Measurements from ENCODE around the gene DSPP.
A peak's percentile ranks its signal among the peaks of the same experiment; 100 is the strongest.

Gene DSPP

DNA sequence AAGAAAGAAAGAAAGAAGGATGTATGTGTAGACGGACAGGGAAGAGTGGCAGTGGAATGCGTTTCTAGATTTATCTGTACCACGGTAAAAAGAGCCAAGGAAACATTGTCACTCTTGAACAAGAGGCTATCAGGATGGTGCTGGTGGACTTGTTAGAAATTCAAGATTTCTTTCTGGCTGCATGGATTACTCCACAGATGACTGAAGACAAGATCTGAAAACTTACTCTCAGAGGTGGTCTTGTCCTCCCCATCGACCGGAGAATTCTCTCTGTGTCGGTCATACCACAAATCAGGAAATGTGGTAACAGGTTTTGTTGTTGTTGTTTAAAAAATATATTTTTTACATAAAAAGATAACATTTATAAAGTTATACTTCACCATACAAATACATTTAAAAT lies 11.8 kb downstream of the DSPP start:
- in situ Hi-C loops (cut with HindIII; ENCODE audit: low sequenced_read_pairs): no loop called here
- no peak for DNase-seq (ENCODE audit: low read depth, low spot score)
- H3K4me3 ChIP-seq (ENCODE audit: low read depth, low read length): no peak overlapping the region
- TF ChIP-seq, protein P1, sequence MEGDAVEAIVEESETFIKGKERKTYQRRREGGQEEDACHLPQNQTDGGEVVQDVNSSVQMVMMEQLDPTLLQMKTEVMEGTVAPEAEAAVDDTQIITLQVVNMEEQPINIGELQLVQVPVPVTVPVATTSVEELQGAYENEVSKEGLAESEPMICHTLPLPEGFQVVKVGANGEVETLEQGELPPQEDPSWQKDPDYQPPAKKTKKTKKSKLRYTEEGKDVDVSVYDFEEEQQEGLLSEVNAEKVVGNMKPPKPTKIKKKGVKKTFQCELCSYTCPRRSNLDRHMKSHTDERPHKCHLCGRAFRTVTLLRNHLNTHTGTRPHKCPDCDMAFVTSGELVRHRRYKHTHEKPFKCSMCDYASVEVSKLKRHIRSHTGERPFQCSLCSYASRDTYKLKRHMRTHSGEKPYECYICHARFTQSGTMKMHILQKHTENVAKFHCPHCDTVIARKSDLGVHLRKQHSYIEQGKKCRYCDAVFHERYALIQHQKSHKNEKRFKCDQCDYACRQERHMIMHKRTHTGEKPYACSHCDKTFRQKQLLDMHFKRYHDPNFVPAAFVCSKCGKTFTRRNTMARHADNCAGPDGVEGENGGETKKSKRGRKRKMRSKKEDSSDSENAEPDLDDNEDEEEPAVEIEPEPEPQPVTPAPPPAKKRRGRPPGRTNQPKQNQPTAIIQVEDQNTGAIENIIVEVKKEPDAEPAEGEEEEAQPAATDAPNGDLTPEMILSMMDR (IDR thresholded peaks at IDR 0.05; ENCODE audit: low read depth, low read length): no peak

DNA sequence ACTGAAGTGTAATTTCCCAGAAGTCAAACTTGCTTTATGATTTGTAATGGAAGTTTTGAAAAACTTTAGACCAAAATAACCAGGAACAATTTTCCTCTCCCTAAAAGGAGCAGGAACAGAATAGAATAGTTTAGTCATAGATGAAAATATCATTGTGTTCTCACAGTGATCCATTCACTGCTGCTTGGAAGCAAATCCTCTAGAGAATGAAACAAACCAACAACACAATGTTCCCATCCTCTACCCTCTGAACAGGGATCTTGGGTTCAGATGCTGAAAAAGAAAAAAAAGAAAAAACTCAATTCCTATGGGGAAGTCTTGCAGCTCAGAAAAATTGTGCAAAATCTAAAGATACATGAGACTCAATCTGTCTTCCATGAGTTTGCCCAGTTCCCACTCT lies 12.2 kb downstream of the DSPP start:
- no peak overlapping the region for H3K4me3 ChIP-seq (ENCODE audit: low read depth, low read length)
- in situ Hi-C loops (cut with HindIII; ENCODE audit: low sequenced_read_pairs): no loop called here
- DNase-seq (ENCODE audit: low read depth, low spot score): no peak
- TF ChIP-seq, protein P1 (IDR thresholded peaks at IDR 0.05; ENCODE audit: low read depth, low read length): no peak

GRCh38 chr4:87622303-87622702 lies 14.0 kb downstream of the DSPP start:
- no peak for DNase-seq (ENCODE audit: low read depth, low spot score)
- TF ChIP-seq, protein P1 (IDR thresholded peaks at IDR 0.05; ENCODE audit: low read depth, low read length): no peak
- no peak overlapping the region for H3K4me3 ChIP-seq (ENCODE audit: low read depth, low read length)
- in situ Hi-C loops (cut with HindIII; ENCODE audit: low sequenced_read_pairs): no loop called here

DNA sequence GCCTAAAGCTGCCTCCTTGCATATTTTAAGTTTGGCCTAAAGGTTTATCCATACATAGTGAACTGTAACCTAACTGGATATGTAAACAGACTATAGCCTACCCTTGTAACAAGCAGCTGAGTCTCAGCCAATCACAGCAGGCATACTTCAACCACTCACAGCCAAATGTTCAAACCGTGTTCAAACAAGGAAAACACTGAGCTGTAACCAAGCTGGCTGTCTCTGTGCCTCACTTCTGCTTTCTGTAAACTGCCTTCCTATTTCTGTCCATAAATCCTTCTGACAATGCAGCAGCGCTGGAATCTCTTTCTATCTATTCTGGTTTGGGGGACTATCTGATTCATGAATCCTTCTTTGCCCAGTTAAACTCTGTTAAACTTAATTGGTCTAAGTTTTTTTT lies 16.4 kb downstream of the DSPP start:
- in situ Hi-C loops (cut with HindIII; ENCODE audit: low sequenced_read_pairs): no loop called here
- TF ChIP-seq, protein P1 (IDR thresholded peaks at IDR 0.05; ENCODE audit: low read depth, low read length): no peak
- H3K4me3 ChIP-seq (ENCODE audit: low read depth, low read length): no peak overlapping the region
- DNase-seq (ENCODE audit: low read depth, low spot score): no peak

DNA sequence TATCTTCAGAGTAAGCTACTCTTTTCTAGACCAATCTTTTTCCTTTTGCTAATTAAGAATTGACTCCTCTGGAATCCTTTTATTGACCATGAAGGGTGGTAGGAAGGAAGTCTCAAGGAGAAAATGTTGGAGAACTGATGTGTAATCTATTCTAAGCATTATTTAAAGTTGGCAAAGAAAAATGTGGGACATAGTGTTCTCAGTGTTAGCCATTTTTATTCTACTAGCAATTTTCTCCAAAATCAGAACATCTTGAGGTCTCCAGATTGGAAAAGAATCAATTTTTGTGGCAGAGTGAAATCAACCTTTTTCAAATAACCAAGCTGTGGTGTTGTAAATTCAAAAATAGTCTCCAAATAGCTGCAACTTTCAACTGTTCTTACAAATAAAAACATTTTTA lies 23.3 kb downstream of the DSPP start:
- no peak overlapping the region for H3K4me3 ChIP-seq (ENCODE audit: low read depth, low read length)
- no peak for DNase-seq (ENCODE audit: low read depth, low spot score)
- TF ChIP-seq, protein P1 (IDR thresholded peaks at IDR 0.05; ENCODE audit: low read depth, low read length): no peak
- in situ Hi-C loops (cut with HindIII; ENCODE audit: low sequenced_read_pairs): no loop called here

GRCh38 chr4:87632469-87632868 lies 24.1 kb downstream of the DSPP start:
- peak; percentile 5 for DNase-seq (ENCODE audit: low read depth, low spot score)
- in situ Hi-C loops (cut with HindIII; ENCODE audit: low sequenced_read_pairs): no loop called here
- TF ChIP-seq, protein P1 (IDR thresholded peaks at IDR 0.05; ENCODE audit: low read depth, low read length): no peak
- no peak overlapping the region for H3K4me3 ChIP-seq (ENCODE audit: low read depth, low read length)

DNA sequence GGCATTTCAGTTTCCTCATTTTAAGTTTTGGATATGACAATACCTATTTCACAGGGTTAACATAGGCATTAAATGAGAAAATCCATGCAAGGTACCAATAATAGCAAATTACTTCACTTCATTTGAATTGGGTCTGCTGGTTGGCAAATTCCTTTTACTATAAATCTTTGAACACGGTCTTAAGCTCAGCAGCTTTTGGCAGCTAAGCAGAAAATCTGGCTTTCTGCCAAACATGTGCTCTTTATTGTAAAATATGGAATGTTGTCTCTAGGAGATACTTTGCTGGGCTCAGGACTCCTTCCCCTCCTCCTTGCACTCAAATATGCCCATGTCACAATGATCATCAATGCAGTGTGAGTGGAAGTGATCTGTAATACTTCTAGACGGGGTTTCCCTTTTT lies 24.9 kb downstream of the DSPP start:
- TF ChIP-seq, protein P1 (IDR thresholded peaks at IDR 0.05; ENCODE audit: low read depth, low read length): no peak
- in situ Hi-C loops (cut with HindIII; ENCODE audit: low sequenced_read_pairs): no loop called here
- DNase-seq (ENCODE audit: low read depth, low spot score): peak; percentile 60
- H3K4me3 ChIP-seq (ENCODE audit: low read depth, low read length): no peak overlapping the region

All from astrocyte of the spinal cord (primary cell).